ENCODE results near the gene IMPA2.
A peak's percentile ranks its signal among the peaks of the same experiment; 100 is the strongest.
"Not testable (repeated sequence)": the region's sequence is repeated elsewhere in the genome, so short reads cannot be mapped to it uniquely, and the experiment has no call there.

The IMPA2 gene

DNA sequence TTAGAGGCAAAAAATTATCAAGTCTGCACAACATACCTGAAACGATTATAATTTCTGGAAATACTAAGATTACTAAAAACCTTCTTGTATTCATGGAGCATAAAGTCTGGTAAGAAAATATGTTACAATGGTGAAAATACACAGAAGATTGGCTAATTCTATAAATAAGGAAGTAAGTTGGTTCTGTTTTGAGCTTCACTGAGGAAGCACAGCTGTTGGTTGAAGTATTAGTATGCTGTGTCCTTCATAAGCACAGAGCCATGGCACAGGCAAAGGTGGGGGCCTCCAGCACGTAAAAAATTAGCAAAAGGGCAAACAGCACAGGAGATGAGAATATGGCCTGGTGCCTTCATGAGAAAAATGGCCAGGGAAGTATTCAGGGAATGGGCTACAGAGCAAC, 72.0 kb downstream of the IMPA2 start:
- DNase-seq = no peak

DNA sequence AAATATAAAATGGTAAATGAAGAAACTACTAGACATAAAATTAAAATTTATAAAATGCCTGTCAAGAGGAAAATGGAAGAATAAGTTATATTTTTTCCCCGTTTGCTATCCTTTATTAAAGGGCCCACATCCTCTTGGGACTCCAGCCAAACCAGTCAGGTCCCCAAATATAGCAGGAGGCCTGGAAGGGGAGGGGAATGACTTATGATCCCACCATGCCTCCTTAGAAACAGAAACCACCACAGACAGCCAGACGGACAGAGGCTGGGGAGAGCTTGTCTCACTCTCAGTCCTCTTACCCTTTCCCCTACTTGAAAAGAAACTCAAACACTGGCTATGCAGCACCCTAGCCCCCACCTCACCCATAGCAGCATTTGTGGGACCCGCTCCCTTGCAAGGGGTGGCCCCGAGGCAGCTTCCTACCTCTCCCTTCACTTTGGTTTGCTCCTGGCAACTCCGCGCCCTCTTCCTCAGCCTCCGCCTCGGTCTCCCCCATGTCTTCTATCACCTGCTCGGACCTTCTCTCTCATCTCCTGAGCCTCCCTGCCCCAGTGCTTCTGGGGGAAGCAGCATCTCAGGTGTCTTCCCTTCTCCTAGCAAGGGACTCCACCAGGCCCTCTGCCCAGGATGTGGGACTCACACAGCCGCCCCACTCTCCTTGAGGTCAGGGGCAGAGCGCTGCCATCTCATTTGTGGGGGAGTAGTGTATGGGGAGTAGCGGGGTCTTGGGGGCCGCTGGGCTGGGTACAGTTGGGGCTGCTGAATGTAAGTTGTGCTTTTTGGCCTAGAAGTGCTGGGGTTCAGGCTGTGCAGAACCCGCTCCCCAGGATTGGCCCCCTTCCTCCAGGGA, 75.0 kb downstream of the IMPA2 start:
- DNase-seq = no peak

GRCh38 chr18:12056884-12057402, 75.6 kb downstream of the IMPA2 start:
- no peak for DNase-seq

DNA sequence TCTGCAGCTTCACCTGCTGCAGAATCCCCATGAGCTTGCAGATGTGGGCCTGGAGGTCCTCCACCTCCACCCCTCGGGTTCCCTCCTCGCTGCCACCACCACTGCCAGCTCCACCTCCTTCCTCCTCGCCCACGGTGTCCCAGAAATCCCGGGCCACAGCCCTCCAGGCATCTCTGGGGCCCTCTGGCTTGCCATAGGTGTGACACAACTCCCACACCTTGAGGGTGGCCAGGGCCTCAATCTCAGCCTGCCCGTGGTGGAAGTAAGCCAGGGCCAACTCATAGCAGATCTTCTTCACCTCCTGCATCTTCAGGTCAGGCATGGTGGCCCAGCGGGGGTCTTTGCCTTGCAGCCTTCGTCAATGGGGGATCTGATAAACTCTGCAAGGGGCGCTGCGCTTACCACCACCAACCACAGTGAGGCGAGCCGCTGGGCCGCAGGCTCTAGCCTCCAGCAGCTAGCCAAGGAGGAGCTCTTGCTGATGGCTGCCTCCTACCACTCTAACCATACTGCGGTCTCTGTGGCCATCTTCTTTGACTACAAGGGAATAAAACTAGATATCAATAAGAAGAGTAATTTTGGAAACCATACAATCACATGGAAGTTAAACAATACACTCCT, 76.2 kb downstream of the IMPA2 start:
- DNase-seq = no peak

- no peak for DNase-seq
These were observed 78.3 kb downstream of the IMPA2 start for GRCh38 chr18:12059334-12060181.

DNA sequence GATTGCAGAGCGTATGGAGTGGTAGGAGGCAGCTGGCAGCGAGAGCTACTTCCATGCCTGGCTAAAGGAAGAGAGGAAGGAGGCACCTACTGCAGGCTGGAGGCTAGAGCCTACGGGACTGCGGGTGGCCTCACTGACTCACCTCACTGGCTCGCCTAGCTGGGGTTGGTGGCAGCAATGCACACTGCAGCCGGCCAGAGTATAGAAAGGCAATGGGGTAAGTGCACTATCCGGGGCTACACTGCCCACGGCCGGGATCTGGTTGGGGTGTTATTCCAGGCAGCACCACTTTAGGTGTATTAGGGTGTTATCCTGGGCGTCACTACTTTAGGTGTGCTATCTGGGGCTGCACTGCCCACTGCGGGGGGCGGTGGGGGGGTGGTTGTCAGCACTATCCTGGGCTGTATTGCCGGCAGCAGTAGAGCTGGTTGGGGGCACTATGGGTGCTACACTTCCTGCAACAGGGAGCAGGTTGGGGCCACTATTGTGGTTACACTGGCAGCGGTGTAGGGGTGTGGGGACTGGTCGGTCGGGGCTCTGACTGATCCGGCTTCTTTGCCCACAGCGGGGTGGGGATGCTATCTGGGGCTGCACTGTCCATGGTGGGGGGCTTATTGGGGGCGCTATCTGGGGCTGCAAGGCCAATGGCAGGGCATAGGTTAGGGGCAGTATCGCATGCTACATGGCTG, 79.0 kb downstream of the IMPA2 start:
- DNase-seq = no peak

DNA sequence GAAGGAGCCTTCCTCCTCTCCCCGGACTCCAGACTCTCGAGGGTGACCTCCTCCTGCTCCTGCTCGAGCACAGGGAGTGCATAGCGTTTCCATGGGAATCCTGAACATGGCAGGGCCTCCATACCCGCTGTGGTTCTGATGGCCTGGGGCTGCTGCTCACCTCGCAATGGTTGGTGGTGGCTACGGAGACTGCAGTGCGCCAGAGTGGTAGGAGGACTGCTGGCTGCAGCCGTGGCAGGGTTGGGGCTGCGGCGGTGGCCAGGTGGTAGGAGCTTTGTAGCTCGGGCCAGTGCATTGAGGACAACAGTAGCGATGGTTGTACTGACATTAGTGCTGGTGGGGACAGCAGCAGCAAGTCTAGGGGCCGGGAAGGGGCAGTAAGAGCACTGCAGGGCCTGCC, 80.4 kb downstream of the IMPA2 start:
- no peak for DNase-seq

GRCh38 chr18:12062974-12063373, 81.7 kb downstream of the IMPA2 start:
- DNase-seq = no peak

DNA sequence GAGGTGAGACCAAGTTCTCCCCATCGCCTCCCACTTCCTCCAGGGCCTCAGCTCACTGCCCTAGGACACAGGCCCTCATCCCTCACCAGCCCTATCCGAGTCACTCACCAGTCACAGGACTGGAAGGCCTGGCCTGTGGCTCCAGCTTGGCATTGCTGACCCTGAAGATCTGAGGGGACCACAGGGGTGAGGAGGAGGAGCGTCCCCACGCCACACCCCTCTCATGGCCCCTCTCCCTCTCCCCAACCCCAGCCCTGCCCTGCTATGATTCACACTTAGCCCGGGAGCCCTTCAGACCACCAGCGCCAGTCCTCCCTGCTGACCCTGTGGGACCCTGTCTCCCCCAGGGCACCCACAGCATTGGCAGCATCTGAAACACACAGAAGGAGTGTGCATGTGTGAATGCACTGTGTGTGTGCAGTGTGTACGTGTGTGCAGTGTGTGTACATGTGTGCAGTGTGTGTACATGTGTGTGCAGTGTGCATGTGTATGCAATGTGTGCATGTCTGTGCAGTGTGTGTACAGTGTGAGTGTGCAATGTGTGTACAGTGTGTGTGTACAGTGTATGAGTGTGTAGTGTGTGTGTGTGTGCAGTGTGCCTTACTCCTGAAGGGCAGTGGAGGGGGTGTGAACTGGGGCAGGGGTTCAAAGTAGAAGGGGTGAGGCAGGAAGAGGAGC, 82.9 kb downstream of the IMPA2 start:
- DNase-seq = no peak

DNA sequence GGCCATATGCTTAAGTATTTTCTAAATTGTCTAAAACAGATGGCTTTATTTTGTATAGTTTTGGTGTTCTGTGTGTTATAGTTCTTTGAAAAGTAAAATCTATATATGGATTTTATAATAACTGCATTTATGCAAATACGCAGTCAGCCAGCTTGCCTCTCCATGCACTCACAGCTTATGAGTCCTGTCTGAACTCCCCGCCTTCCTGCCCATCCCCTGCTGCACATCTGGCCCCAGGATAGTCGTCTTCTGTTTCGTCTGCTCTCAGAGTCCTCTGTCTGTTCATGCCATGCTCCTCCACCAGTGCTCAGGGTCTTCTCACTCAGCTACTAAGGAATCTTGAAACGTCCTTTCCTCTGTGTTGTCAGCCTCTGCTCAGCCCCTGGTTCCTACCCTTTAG, 84.1 kb downstream of the IMPA2 start:
- no peak for DNase-seq

- DNase-seq = no peak
These were observed 85.7 kb downstream of the IMPA2 start for GRCh38 chr18:12066910-12067511.

DNA sequence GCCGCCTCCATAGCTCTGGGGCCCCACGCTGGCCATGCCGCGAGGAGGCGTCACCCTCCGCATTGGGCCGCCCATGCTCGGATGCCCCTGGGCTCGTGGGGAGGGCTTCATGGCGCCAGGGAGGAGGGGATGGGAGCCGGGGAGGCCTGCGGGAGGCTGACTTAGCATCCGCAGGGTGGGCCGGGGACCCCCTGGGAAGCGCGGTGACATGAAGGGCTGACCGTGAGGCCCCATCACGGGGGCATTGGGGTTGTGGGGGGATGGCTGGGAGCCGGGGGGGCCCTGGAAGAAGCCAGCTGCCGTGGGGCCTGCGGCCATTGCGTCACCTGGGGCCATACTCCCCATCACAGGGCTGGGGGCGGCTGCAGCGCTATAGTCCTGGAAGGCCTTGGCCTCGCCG, 86.4 kb downstream of the IMPA2 start:
- no peak for DNase-seq

DNA sequence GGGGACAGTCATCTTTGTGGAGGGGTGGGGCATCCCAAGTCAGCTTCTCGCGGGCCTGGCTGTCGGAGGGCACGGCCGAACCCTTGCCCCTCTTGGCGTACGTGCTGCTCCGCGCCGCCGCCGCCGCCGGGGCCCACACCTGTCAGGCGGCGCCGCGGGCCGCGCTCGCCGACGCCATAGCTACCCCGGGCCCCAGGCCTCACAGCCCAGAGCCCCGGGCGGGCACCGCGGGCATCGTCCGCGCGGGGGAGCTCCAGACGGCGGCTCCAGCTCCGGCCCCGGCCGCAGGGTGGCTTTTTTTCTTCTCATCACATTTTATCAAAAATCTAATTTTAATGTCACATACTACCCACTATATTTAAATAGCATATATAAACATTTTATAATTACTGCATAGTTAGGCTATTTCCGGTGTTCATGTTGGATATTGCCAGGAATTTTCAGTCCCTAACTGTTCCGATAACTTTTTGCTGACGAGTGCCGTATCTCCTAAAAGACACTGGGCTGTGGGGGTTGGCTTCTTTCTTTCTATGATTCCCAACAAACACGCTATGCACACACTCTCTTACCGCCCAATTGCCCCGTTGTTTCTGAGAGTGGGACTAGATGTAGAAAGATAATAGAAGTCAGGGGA, 87.1 kb downstream of the IMPA2 start:
- DNase-seq = not testable (repeated sequence)

- no peak for DNase-seq
These were observed 87.6 kb downstream of the IMPA2 start for GRCh38 chr18:12068950-12069320.

DNA sequence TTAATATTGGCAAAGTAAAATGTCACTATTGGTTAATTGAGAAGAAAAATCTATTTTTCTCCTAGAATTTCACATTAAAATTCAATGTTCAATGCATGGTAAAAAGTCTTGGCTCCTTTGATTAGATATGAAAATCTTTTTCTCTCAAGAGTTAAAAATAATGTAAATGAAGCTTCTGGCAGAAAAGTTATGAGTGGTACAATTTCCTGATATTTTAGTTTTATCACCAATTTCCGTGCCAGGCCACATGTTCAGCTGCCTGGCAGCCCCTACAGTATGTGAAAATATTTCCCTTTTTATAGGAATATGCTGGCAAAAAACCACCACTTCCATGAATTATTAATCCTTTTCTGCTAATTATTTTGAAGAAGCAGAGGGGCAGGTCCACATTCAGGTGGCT, 89.8 kb downstream of the IMPA2 start:
- not testable (repeated sequence) for DNase-seq

- no peak for DNase-seq
These were observed 91.7 kb downstream of the IMPA2 start for GRCh38 chr18:12072996-12073395.

DNA sequence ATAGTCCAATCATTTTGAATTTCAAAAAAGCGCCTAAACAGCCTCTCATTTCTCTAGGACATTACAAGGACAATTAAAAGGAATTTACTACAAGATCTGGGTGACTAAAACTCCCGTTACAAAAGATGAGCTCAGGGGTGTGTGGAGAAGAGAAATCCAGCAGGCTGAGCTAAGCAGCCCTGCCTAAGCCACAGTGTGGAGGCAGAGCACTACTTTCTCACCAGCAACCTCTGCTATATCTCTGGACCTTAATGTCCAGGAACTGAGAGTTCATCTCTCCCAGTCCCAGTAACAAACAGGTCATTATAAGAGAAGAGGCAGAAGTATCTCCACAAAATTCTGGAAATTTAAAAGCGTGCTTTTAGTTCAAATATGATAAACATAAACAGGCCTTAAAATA, 93.4 kb downstream of the IMPA2 start:
- DNase-seq = no peak

- DNase-seq = no peak
These were observed 95.3 kb downstream of the IMPA2 start for GRCh38 chr18:12076424-12077140.

DNA sequence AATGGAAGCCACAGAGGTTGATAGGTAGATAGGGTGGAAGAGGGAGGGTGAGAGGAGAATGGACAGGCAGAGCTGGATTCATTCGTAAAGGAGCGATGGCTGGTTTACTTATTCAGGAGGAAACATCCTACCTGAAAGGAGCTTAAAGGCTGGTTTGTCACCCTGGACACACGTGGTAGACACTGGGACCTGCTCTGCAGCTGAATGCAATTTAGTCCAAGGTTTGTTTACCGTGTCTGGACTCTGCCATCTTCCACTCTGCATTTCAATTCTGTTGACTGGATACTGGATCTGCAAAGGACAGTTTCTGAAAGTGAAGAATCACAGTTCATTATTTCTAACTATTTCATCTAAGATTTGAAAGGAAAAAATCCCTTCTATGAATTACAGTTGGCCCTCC, 96.7 kb downstream of the IMPA2 start:
- DNase-seq = not testable (repeated sequence)

DNA sequence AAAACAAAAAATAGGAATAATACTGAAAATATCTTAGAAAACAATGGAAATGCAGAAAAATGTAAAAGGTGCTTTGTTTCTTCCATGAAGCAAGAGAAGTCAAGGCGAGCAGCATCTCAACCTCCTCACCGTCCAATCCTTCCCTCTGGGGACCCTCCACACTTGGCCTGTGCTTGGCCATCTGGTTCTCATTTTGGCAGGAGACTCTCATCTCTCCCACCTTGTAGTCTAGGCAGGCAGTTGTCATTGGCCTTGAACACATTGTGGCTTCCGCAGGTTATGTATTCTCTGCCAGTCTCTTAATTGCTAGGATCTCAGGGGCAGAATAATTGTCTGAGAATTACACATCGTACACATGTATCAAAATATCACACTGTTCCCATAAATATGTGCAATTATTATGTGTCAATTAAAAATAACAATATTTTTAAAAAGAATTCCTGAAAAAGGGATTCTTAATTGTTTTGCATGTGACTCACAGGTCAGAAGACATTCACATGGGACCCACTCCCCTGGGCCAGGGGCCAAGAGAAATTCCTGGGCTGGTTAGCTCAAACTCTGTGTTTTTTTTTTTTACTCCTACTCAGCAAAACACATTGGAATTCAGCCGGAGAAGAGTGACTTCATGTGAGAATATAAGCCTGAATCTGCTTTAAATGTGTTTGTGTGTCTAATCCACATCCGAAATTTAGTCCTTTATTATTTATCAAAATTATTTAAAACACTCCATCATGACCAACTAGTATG, 98.4 kb downstream of the IMPA2 start:
- DNase-seq = peak; percentile 78
